ENCODE results near the gene SALL3.

SALL3 gene

DNA sequence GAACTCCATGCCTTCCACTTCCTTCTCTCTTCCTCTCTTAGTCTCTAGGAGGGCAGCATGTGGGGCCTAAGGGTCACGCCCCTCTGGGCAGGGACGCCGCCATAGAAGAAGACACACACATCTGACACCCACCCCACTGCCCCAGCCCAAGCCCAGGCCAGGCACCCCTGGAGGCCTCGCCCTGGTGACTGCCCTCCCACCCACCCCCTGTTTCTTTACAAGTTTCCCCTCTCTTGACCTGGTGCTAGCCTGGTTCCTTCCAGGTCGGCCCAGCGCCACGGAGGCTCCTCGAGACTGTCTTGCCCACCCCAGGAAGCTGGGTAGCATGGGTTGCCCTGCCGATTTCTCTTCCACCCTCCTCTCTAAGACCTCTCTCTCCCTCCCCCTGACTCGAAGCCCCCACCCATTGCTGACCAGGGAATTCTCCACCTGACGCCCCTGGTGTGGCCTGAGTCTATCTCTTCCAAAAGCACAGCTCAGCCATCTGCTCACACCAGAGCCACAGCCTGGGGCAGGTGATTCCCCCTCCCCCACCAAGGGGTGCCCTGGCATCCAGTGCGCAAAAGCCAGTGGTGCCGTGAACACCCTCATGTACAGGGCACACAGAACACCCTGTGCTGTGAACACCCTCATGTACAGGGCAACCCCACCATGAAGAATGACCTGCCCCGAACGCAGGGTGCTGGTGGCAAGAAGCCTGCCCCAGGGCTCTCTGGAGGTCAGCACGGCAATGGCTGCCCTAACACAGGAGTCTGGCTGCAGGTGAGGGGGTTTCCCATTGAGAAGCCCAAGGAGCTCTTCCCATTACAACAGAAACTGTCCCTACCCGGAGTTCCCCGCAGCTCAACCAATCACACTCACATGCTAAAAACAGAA lies 13.5 kb upstream of the SALL3 start:
- no peak for DNase-seq (ENCODE audit: low read depth)

DNA sequence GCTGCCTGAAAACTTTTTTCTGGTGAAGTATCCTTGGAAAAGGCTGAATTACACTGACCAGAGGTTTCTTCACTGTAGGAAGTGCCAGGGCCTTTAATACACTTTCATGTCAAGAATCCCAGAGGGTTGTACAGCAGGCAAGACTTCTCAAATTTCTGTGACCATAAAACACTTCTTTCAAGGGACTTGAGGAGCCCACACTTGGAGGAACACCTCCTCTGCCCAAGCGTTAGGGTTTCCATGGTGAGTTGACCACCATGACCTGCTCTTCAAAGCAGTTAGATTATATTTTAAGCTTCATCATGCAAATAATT lies 12.9 kb upstream of the SALL3 start:
- no peak for DNase-seq (ENCODE audit: low read depth)

DNA sequence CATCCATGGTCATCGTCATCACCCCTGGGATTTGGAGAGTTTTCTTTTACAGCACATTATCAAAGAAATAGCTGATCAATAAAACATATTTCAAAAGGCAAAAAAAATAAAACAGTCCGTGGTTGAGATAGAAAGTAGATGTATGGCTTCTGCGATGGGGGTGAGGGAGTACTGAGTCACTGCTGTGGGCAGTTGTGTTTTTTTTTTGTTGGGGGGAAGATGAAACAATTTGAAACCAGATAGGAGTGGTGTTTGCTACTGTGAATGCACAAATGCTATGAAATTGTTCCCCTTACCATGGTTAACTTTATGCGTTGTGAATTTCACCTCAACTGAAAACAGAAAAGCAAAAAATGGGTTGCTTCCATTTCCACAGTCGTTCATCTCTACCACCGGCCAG lies 11.9 kb upstream of the SALL3 start:
- no peak for DNase-seq (ENCODE audit: low read depth)

DNA sequence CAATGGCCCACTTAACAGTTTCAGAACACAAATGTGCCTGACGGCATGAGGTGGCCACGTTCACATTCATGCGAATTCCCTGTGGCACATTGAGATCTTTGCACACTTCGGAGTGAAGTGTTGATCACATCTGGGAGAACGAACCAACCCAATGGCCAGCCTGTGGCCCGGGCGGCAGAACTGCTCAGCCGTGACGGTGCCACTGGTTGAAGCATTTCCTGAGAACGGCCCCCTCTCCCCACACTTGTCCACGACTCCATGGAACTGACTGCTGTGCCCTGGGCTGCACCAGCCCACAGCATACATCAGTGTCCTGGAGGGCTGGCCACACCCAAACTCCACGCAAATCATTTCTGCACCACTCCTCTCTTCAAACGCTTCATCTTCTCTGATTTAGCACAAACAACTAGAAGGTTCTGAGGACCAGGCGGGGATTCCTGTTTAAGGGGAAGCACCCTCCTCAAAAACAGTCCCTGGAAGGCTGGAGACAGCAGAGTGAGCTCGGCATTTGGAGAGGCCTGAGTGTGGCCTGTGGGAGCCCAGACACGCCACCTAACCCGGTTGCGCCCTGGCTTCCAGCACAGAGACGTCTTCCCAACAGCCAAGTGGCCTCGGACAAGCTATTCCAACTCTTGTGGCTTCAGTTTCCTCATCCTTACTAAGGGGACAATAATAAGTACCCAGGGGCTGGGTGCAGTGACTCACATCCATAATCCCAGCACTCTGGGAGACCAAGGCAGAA lies 9.9 kb upstream of the SALL3 start:
- DNase-seq (ENCODE audit: low read depth): no peak

DNA sequence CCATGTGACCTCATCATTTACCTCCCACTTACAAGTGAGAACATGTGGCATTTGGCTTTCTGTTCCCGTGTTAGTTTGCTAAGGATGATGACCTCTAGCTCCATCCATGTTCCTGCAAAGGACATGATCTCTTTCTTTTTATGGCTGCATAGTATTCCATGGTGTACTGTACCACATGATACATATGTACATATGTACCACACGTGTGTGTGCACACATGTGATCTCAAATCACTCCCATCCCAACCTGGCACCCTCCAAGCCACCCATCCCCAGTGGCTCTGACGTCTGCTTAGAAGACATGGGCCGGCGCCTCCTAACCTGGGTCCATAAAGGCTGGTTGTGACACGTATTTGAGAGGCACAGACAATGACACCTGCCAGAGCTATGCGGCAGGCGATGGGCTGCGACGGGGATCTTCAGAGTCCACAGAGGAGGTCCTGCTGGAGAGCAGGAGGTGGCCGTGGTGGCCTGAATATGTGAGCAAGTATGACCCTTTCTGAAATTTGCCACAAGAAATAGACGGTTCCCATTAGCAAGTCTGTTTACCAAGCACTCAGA lies 8.8 kb upstream of the SALL3 start:
- DNase-seq (ENCODE audit: low read depth): no peak

DNA sequence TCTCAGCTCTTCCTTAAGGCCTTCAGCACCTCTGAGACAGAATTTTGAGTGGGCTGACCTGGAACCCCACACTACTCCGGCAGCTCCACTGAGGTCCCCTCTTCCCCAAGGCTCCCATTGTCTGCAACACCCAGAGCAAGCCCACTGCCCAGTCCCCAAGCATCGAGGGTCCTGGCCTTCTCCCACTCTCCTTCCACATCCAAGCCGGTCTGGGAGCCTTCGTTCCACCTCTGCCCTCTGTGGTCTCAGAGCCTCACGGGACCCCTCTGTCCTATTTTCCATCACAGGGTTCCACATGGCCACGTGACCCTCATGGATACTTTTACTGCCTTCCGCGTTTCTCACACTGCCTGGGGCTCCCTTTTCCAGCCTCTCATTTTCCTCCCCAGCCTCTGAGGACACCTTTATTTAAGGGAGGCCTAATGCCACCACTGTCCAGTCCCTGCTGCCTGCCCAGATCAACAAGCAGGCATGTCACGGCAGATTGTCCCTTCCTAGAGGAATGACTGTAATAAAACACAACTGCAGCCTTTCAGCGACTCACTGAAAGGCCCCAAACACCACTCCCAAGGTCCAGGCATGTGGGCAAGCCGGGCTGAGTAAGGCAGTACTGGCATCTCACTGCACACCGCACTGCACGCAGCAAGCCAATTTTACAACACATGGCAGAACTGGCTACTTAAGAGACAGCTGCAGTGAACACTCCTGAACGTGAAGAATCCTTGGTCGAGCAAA lies 7.9 kb upstream of the SALL3 start:
- DNase-seq (ENCODE audit: low read depth): no peak

DNA sequence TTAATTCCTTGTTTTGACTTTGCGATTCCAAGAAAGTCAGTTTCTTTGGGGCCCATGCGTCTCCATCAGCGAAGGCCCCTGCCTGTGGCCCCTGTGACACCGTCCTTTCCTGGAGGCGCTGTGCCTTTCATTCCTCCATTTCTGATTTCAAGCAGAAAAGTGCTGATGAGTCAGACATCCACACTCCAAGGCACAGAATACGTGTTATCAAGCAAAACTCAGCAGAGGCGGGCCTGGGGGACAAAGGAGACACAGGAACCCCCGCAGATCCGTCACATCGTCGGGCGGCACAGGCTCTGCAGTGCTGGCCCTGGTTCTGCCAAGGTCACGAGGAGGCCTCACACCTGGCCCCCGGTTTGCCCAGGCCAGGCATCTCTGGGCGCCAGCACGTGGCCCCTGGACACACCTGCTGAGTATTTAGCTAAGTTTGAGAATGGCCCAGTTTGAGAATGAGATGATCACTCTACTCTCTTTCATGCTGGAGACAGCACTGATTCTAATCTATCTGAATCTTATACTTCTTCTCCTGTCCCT lies 7.2 kb upstream of the SALL3 start:
- DNase-seq (ENCODE audit: low read depth): no peak

DNA sequence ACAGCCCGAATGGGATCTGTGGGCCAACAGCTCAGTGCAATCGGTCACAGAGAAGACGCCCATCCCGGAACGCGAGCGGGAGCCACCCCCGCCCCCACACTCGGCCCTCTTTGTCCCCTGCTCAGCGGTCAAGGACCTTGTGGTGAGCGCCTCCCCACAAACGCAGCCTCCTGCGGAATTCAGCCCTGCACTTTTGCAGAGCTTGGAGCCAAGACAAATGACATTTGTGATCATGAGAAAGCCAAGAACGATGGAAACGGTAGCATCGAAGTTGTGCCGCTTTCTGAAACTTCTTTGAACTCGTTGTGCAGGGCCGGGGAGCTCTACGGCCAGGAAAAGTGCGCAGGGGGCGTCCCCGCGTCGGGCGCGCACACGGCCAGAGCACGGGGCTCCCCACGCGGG lies 6.7 kb upstream of the SALL3 start:
- no peak for DNase-seq (ENCODE audit: low read depth)

DNA sequence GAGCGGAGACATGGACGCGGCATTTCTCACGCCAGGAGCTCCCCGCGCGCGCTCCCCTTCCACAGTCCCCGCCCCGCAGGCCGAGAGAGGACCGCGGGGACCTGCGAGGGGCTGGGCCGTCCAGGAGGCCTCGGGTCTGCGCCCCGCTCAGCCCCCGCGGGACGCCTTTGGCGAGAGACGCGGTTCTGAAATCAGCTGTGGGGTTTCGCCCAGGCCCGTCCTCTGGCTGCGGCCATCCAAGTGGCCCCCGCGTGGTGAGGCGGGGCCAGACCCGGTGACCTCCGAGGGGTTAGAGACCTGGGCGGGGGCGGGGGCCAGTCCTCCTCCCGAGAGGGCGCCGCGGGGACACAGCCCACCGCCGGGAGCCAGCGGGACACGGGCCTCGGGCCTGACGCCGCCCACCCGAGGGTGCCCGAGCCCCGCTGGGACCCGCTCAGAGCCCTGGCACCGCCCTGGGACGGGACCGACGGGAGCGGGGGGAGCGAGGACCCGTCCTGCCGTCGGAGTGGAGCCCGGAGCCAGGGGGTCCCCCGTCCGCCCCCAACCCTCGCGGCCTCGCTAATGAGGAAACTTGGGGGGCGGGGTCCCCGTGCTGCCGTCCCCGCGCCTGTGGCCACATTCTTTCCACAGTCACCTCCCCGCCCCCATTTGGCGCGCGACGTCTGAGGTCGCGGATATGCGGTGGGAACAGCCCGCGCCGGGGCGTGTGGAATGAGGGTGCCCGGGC lies 6.1 kb upstream of the SALL3 start:
- no peak for DNase-seq (ENCODE audit: low read depth)

DNA sequence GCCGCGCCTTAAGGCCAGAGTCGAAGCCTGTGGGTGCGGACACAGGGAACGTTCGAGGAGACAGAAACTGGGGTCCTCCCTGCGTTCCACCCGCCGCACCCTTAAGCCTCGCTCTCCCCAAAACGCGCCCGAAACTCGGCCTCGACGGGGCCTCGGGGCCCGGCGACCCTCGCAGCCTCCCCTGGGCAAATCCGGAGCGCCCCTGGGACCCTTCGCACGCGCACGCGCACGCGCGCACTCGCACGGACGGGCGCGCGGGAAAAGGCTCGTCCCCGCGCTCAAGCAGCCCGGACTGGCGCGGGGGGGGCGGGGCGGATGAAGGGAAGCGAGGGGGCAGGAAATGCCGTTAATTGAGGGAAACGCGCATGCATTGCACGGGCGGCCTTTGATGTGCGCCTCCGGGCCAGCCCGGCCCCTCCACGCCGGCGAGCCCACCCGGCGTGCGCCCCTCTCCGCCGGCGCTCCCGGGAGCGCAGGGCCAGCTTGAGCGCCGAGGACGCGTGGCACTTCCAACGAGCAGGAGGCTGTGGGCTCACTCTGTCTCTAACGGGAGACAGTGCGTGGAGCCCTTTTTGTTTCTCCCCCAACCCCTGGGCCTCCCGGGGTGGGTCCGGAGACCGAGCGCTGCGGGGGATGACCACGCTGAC lies 5.4 kb upstream of the SALL3 start:
- no peak for DNase-seq (ENCODE audit: low read depth)

DNA sequence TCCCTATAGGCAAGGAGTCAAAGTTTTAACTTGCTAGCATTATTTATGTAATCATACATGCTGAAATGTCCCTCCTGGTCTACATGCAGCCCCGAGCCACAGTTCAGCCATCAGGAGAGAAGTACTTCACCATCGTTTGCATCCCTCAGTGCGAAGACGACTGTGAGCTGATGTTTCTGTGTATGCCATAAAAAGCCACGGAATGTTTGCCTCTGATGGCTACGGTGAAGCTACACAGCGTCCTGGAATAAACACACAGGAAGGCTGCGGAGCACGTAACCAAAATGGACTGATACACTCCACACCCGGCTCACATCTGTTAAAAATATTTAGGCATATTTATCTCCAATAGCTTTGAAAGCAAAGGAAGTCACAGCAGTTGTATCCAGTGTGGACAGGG lies 4.3 kb upstream of the SALL3 start:
- DNase-seq (ENCODE audit: low read depth): no peak

DNA sequence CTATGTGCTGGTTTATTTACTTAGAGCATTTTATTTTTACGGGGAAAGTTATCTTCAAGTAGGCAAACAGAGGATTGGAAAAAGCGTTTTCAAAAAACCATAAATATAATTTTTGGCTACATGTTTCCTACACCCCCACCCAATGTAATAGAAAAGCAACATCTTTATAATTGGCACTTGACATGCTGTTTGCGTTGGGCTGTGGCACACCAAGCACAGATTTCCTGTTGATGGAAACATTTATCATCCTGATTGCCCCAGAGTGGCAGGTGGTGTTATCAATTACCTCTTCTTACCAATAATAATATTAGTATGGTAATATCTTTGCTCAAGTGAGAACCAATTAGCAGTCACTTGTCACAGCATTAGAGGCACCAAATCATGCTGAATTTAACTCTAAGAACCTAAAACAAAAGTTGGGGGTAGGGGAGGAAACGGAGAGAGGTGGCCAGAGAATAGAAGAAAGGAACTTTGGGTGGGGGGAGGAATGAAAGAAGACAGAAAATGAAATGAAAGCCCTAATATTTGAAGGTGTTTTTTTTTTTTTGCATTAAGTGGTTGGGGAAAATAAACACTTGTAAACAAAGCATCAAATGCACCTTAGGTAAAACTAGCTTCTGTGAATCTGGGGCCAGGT lies 3.8 kb upstream of the SALL3 start:
- DNase-seq (ENCODE audit: low read depth): no peak

DNA sequence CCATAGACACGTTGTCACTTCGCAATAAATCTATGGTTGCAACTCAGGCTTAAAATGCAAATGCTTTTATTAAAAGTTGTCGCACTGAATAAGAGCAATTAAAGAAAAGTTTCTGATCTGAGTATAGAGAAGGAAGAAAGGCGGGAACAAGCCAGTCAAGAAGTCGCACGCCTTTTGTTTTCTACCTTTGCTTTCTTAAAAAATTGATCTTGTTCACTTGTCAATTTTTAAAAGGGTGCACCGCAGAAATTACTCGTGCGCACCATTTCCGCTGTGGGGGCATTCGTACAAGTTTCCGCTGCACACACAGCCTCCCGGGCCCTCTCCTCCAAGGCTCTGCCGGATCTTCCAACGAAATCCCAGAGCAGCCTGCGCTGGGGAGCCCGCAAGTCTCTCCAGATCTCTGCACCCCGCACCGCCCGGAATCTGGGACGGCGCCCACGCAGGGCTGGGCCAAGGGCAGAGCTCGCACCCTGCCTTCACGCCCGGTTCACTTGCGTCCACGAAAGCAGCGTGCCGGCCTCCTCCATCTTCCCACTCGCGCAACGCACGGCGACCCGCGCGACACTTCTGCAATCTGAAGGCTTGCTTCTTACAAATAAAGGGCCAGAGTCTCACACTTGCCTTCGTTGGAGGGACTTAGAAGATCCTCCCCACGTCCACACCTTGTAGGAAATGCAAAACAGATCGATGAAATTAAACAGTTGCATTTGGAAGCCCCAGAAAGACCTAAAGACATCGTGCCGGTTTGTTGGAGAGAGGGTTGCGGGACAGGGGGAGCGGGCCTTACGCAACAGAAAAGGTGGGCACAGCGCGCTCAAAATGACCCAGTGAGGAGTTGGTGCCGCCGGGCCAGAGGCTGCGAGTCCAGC lies 2.6 kb upstream of the SALL3 start:
- no peak for DNase-seq (ENCODE audit: low read depth)

DNA sequence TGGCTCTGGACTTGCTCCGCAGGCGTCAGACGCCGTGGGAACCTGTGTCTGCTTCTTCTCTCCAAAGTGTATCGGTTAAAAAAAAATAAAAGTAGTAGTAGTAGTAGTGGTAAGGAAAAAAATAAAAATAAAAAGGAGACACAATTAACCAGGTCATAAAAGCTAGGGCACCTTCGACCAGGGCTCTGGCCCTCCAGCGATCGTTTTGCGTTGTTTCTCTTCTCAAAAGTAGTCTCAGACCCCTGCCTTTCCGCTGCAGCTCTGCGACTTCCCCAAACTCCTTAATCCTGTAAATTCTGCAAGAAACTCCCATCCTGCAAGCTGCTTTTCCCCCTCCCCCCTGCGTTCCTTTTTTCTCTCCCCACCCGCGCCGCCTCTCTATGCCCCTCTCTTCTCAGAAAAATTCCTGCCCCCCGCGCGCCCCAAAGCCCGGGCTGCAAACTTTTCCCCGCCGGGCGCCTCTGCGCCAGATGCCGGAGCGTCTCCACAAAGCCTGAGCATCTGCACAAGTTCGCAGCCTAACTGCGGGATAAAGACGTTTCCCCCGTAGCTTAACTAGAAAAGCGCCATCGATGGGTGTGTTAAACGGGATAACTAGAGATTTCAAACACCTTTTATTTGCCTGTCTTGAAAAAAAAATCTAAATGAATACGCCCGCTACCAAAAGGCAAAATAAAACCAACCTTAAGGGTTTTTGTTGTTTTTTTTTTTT lies 1.8 kb upstream of the SALL3 start:
- no peak for DNase-seq (ENCODE audit: low read depth)

DNA sequence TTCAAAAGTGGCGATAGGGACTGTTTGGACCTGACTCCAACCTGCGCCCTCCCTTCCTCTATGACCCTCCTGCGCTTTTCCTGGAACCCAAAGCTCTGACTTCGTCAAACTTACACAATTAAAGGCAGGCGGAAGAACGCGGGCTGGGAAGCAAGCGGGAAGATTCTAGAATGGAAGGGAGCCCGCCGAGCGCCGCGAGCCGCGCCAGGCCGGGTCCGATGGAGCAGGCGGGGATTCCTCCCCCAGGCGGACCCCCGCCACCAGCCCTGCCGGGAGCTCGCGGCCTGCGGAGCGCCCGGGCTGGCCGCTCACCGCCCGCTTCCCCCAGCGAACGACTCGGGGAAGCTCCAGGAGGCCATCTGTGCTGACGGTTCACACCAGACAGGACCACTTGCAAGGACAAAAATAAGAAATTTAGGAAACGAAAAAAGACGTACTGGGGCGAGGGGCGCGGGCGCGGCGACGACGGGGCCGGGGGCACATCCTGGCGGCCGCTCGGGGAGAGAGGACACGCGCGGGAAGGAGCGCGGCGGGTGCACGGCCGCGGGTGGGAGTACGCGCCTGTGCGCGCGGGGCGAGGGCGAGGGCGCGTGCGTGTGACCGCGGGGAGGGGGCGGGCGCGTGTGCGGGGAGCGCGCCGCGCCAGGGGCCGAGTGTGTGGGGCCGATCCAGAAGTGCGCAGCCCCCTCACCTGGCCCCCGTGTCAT lies 1.1 kb upstream of the SALL3 start:
- no peak for DNase-seq (ENCODE audit: low read depth)

DNA sequence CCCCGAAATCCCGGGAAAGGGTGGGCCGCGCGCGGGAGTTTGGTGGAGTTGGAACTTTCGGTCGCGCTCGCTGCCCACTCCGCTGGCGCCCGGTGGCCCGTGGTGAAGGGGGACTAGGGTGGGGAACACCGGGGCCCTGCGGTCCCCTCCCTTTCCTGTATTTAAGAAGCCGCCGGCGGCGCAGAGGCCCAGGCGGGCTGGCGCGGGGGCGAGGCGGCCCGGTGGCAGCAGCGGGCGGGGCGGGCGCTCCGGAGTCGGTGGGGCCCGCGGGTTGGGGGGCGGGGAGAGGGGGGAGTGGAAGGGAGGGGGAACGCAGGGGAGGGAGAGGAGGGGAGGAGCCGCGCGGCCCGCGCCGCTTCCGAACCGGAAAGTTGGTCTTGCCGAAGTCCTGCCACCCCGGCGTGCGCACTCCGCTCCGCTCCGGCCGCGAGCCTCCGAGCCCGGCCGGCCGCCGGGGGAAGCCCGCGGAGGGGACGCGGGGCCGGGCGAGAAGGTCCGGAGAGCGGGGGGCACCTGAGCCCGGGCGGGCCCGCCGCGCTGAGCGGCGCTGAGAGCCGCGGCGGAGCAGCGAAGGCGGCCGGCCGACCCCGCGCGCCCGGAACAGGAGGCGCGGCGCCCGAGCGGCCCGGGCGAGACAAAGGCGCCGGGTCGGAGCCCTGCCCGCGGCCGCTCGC lies 425 bp upstream of the SALL3 start:
- no peak for DNase-seq (ENCODE audit: low read depth)

DNA sequence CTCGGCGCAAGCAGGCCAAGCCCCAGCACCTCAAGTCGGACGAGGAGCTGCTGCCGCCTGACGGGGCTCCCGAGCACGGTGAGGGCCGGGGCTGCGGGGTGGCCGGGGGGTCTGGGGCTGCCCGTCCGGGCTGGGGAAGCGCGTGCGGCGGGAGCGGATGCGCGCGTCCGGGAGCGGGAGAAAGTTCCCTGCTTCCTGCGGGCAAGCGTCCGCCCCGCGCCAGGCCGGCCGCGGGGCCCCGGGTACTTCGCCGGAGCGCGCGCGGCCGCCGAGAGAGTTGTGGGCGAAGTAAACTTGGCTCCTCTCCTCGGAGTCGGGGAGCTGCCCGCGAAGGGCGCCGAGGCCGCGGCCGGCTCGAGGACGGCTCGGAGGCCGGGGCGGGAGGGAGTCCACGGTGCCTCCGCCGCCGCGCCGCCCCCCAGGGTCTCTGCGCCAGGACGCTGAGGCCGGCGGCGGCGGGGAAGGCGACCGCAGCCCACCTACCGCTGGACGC lies 707 bp downstream of the SALL3 start:
- DNase-seq (ENCODE audit: low read depth): no peak
